SIG-M5 treated with dmso at 0.1 percent for 504 hours (cell line): Measurements from ENCODE around the gene TOM1L2.

Experiments used
- DNase-seq: peaks from one replicate; lab custom pipeline; 2025; ENCODE audit not compliant: unreplicated experiment; lab: John Stamatoyannopoulos, UW

The TOM1L2 gene

DNA sequence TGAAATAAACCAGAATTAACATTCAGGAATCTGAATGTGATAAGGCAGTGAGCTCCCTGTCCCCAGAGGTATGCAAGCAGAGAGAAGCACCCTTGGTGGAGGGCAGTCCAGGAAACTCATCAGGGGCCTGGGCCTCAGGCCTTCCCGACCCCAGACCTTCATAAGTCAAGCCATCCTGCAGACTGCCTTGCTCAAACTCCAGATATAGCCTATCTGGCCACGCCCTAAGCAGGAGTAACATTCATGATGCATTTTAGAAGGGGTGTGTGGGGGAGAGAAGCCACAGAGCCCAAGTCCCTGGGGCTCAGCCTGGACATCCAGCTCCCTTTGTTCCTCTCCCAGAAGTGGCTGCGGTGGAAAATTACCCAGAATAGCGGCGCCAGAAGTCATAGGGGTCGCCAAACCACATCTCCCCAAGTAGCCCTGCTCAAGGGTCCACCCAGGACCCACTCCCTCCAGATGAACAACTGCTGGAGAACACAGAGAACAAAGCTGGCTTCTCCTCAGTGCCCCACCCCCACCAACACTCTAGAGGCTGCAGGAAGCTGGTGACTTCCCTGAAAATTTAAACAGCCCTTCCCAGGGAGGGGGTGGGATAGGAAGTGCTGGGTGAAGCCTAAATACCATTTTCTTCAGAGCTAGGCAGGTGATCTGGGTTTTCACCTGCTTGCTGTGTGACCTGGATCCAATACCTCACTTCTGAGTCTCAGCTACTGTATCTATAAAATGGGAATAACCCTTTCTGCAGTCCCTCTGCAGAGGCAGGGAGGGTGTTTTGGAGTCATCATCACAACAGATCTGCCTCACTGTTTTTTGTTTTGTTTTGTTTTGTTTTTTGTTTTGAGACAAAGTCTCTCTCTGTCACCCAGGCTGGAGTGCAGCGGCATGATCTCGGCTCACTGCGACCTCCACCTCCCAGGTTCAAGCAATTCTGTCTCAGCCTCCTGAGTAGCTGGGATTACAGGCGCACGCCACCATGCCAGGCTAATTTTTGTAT lies 133.9 kb downstream of the TOM1L2 start:
- DNase-seq = peak; percentile 66

DNA sequence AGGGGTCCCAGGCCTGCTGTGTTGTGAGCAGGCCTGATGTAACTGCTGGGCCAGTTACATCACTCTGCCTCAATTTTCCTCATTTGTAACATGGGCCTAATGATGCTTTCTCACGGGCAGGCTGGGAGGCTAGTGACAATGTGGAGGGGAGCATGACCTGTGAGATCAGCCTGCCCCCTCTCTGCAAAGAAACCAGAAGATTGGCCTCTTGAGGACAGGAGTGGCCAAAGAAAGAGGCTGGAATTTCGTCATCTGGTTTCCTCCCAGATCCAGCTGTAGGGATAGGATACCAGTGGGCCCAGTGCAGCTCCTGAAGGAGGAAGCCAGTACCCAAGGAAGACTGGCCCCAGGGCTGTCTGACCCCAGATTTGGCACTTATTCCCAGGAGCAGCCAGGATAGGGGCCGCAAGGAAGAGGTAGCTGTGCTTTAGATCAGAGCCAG lies 134.8 kb downstream of the TOM1L2 start:
- DNase-seq = peak; percentile 57

DNA sequence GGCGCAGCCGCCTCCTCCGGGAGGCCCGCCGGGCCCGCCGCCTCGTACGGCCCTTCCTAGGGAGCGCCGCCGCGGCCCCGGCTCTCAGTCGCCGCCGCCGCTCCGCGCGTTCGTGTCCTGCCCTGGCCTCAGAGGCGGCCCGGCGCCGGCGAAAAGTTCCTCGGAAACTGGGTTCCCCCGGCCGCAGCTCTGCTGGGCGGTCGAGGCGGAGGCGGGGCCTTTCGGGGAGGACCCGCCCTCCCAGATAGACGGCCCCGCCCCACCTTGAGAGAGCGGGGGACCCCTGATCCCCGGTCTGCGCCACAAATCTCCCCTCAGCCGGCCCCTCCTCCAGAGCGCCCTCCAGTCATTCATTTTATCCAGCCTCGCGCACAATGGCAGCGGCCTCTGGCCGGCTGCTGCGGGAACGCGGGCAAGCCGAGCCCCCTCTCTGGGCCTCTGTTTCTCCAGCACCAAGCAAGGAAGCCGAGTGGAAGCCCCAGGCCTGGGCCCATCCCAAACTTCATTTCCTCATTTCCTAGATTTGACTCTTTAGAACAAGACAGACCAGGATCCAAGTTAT lies 135.3 kb downstream of the TOM1L2 start, which contains the start of gene SREBF1:
SREBF1 (minus strand) TSS at position 169 of the 562 bp plus-strand sequence. CDS start 169 bp downstream, outside the sequence.
- peak; percentile 61 for DNase-seq

- peak; percentile 88 for DNase-seq
Observed at GRCh38 chr17:17836250-17836817, 135.9 kb downstream of the TOM1L2 start.

GRCh38 chr17:17835415-17836249 lies 136.6 kb downstream of the TOM1L2 start:
- no peak for DNase-seq

- no peak for DNase-seq
Observed at GRCh38 chr17:17834974-17835373, 137.2 kb downstream of the TOM1L2 start.

DNA sequence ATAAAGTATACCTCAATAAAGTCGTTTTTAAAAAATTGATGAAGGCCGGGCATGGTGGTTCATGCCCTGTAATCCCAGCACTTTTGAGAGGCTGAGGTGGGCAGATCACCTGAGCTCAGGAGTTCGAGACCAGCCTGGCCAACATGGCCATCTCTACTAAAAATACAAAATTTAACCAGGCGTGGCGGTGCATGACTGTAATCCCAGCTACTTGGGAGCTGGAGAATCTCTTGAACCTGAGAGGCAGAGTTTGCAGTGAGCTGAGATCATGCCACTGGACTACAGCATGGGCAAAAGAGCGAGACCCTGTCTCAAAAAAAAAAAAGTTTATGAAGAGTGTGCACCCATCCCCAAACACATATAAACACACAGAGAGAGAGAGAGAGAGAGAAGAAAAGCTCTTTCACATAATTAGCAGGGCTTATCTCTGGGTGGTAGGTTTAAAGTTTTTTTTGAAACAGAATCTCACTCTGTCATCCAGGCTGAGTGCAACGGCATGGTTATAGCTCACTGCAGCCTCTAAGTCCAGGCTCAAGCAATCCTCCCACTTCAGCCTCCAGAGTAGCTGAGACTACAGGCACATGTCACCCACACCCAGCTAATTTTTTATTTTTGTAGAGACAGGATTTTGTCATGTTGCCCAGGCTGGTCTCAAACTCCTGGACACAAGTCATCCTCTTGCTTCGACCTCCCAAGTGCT lies 138.4 kb downstream of the TOM1L2 start:
- no peak for DNase-seq

DNA sequence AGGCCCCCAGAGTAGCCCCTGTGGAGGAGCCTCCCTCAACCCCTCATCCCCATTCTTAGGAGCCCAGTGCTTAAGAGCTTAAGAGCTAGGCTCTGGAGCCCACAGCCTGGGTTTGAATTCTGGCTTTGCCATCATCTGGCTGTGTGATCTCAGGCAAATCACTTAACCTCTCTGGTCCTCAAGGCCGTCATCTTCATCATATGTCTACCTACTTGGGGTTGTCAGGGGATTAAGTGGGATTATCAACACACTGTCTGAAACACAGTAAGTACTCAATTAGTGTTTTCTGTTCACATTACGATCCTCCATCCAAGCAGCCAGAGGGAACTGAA lies 140.2 kb downstream of the TOM1L2 start:
- DNase-seq = no peak

DNA sequence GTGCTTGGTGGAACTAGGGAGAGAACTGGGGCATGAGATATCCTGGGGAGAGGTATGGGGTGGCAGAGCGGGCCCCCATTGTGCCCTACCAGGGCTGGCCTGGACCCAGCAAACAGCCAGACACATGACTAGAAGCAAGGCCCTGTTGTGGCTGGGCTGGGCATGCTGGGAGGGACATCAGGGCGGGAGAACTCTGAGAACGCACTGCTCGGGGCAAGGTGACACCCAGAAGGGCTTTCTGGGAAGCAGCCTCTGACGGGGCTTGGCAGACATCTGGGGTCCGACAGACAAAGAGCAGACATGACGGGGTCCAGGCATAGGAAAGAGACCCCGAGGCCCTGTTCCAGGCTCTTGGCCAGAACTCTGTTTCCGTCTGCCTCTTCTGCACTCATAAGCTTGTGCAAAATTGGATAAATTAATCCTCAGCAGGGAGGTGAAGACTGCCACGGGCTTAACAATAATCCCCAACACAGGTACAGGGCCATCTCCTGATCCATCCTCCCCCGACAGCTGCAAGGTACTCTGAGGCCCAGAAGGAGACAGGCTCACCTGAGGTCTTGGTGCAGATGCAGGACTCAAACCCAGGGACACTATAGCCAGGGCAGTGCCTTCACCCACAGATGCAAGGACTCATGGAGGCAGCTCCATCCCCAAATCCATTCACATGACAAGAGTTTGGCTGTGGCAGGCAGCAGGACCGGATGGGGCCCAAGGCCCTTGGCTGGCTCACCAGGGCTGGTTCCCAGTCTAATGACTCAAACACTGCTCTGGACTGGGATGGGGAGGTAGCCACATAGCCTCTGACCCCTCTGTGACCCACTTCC lies 140.8 kb downstream of the TOM1L2 start:
- no peak for DNase-seq

DNA sequence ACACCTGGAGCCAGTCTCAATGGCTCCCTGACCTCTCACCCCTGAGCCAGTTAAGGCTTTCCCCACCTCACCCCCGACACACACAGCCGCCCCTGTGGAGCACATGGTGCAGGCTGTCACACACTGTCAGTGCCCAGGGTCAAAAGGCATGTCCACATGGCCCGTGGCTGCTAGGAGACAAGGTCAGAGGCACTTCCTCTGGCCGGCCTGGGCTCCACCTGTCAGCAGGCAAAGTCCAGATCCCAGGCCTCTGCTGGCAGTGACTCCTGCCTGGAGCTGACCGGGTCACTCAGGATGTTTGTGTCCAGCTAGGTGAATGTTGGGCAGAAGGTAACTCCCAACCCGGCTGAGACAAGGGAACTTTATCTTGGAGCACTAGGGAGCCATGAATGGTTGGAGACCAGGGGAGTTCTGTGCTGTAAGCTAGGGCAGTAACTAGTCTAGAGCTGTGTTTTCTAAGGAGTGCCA lies 141.4 kb downstream of the TOM1L2 start:
- no peak for DNase-seq

DNA sequence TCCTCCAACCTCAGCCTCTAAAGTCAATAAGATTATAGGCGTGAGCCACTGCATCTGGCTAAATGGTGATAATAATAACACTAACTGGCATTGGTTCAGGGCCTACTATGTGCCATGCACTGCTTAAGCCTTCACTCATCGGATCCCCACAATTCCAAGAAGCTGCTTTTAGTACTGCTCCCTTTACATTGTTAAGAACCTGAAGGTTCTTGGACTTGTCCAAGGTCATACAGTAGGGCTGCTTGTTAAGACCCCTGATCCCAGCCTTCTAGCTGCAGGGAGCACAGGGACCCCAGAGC lies 142.0 kb downstream of the TOM1L2 start:
- DNase-seq = no peak

DNA sequence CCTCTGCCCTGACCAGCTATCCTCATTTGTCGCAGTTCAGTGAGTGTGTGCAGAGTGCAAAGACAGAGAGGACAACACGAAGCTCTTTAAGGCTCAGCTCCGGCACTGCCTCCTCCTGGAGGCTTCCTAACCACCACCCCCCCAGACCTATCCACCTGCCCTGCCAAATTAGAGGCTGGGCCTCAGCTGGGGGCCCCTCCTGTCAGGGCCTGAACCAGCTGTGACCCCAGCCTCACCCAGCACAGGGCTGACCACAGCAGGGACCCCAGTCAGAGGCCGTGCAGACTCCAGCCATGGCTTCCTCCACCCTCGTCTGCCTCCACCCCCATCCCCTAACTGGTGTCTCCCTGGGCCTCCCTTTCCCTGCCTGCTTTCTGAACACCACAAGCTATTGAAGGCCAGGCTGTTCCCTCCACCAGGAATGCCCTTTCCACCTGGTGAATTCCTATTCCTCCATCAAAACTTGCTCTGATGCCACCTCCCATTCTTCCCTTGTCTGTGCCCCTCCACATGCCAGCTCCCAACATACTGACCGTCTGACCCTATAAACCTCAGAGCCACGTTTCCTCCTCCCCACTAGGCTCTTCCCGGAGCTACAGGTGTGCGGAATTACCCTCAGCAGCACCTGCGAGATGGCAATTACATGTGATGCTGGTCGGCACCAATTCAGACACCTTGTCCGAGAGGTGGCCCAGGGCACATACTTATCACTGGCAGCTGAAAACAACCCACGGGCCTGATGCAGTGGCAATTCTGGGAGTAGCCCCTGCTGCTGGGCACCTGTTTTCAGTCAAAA lies 144.2 kb downstream of the TOM1L2 start:
- no peak for DNase-seq

- no peak for DNase-seq
Observed at GRCh38 chr17:17826942-17827785, 145.0 kb downstream of the TOM1L2 start.

DNA sequence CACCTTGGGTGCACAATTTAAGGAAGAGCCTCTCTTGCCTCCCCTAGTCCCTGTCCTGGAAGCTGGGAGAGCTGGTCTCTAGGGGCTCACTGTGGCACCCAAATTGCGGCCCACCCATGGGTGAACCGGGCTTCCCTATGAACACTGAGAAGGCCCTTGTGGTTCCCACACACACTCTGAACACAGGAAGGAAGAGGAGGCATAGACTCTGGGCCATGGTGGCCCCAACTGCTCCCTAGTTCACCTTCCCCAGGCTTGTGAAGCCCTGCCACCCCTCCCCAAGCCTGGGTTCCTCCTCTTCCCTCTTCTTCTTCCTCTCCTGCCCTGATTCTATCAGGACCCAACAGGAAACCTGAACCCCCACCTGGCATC lies 145.9 kb downstream of the TOM1L2 start:
- no peak for DNase-seq

- DNase-seq = no peak
Observed at GRCh38 chr17:17824783-17825614, 147.2 kb downstream of the TOM1L2 start.

DNA sequence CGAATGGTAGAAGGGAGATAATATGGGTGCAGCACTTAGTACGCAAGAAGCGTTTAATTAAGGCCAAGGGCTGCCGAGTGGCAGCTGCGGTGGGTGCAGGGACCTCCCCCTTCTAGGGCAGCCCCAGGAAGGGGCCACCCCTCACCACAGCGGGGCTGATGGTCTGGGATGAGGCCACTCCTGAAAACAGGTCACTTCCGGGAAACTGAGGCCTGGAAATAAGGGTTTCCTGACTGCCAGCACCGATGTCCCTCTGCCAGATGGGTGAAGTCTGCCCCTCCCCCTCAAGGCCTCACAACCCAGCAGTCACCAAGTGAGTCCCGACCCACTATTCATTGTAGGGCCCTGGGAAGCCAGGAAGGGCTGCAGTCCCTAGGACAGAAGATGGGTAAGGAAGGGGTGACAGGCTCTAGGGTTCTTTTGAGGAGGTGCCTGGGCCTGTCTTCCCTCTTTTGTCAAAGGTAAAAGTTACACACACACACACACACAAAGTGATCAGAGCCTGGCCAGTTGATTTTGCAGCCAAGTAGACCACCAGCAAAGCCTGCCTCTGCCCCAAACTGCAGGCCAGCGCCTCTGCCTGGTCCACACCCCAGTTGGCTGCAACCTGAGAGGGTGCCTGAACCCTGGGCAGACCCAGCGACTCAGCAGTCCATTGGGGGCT lies 147.9 kb downstream of the TOM1L2 start:
- DNase-seq = no peak
